GM23338 (cell line): Measurements from ENCODE around the gene WDR19.

Source experiments
- CTCF ChIP-seq, 2 experiments: fragments of 200-600 bp in 1 of 2; sonication (generic) in 1 of 2; conservative IDR thresholded peaks; 2 replicates each; pipeline versions ENCODE4 v1.5.1 to v1.6.1; 2016 to 2017; ENCODE audit warnings: antibody characterized with exemption in 2 of 2, low read depth in 2 of 2, mild to moderate bottlenecking in 2 of 2, moderate library complexity in 1 of 2
- TF ChIP-seq, protein P1 (sequence below): fragments of 250-450 bp; sonication (Bioruptor Pico); IDR thresholded peaks from 2 replicates; pipeline ENCODE4 v1.5.0; 2020; ENCODE audit warnings: mild to moderate bottlenecking, moderate library complexity

DNA sequence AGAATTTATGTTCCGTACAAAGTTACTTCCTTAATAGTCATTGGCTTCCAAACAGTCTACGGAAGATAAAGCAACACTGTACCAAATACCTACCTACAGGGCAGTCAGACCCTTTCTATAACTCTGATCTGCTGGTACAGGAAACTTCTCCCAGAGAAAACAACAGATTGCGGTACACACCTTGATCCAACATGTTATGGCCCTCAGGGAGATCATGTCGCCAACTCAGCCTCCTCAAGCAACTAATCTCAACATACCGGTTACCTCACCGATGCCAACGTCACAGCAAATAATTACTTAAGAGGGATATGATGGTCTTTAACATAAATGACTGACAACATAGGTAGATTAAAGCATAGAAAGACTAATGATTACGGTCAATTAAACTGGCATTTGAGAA is 113.5 kb downstream of the WDR19 start:
- TF ChIP-seq, protein P1, sequence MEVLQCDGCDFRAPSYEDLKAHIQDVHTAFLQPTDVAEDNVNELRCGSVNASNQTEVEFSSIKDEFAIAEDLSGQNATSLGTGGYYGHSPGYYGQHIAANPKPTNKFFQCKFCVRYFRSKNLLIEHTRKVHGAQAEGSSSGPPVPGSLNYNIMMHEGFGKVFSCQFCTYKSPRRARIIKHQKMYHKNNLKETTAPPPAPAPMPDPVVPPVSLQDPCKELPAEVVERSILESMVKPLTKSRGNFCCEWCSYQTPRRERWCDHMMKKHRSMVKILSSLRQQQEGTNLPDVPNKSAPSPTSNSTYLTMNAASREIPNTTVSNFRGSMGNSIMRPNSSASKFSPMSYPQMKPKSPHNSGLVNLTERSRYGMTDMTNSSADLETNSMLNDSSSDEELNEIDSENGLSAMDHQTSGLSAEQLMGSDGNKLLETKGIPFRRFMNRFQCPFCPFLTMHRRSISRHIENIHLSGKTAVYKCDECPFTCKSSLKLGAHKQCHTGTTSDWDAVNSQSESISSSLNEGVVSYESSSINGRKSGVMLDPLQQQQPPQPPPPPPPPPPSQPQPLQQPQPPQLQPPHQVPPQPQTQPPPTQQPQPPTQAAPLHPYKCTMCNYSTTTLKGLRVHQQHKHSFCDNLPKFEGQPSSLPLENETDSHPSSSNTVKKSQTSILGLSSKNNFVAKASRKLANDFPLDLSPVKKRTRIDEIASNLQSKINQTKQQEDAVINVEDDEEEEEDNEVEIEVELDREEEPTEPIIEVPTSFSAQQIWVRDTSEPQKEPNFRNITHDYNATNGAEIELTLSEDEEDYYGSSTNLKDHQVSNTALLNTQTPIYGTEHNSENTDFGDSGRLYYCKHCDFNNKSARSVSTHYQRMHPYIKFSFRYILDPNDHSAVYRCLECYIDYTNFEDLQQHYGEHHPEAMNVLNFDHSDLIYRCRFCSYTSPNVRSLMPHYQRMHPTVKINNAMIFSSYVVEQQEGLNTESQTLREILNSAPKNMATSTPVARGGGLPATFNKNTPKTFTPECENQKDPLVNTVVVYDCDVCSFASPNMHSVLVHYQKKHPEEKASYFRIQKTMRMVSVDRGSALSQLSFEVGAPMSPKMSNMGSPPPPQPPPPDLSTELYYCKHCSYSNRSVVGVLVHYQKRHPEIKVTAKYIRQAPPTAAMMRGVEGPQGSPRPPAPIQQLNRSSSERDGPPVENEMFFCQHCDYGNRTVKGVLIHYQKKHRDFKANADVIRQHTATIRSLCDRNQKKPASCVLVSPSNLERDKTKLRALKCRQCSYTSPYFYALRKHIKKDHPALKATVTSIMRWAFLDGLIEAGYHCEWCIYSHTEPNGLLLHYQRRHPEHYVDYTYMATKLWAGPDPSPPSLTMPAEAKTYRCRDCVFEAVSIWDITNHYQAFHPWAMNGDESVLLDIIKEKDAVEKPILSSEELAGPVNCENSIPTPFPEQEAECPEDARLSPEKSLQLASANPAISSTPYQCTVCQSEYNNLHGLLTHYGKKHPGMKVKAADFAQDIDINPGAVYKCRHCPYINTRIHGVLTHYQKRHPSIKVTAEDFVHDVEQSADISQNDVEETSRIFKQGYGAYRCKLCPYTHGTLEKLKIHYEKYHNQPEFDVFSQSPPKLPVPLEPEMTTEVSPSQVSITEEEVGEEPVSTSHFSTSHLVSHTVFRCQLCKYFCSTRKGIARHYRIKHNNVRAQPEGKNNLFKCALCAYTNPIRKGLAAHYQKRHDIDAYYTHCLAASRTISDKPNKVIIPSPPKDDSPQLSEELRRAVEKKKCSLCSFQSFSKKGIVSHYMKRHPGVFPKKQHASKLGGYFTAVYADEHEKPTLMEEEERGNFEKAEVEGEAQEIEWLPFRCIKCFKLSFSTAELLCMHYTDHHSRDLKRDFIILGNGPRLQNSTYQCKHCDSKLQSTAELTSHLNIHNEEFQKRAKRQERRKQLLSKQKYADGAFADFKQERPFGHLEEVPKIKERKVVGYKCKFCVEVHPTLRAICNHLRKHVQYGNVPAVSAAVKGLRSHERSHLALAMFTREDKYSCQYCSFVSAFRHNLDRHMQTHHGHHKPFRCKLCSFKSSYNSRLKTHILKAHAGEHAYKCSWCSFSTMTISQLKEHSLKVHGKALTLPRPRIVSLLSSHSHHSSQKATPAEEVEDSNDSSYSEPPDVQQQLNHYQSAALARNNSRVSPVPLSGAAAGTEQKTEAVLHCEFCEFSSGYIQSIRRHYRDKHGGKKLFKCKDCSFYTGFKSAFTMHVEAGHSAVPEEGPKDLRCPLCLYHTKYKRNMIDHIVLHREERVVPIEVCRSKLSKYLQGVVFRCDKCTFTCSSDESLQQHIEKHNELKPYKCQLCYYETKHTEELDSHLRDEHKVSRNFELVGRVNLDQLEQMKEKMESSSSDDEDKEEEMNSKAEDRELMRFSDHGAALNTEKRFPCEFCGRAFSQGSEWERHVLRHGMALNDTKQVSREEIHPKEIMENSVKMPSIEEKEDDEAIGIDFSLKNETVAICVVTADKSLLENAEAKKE (CRISPR knock-in tag) = no peak
- no peak for TF ChIP-seq CTCF (conservative IDR thresholded peaks at IDR 0.05; ENCODE audit: low read depth in 2 of 2)
